Hepatocyte (in vitro differentiated cells): ENCODE results near the gene MX2. TPM values are rescaled to one million over a fixed set of nuclear protein-coding genes. Genes with fewer than 3 reads are reported as not detected.

Experiments used
- DNase-seq: peaks from one replicate; pipeline ENCODE4 v3.0.0-alpha.2; 2016; ENCODE audit warnings: low spot score
- H2AFZ ChIP-seq: fragments of 200-600 bp; sonication (generic); 2 replicates; pipeline ENCODE4 v1.6.0; 2016; ENCODE audit warnings: antibody characterized with exemption, mild to moderate bottlenecking
- H3K27ac ChIP-seq: fragments of 200-600 bp; sonication (generic); 2 replicates; pipeline ENCODE4 v1.5.1; 2016; ENCODE audit warnings: mild to moderate bottlenecking
- H3K27me3 ChIP-seq: fragments of 200-600 bp; sonication (generic); 2 replicates; pipeline ENCODE4 v1.6.1; 2016
- H3K36me3 ChIP-seq: fragments of 200-600 bp; sonication (generic); replicated peaks from 2 replicates; pipeline ENCODE4 v1.5.1; 2016; ENCODE audit warnings: low read depth; ENCODE audit not compliant: insufficient read depth
- H3K4me1 ChIP-seq: fragments of 200-600 bp; sonication (generic); 2 replicates; pipeline ENCODE4 v1.5.1; 2016; ENCODE audit warnings: mild to moderate bottlenecking, moderate library complexity; ENCODE audit not compliant: insufficient read depth
- H3K4me2 ChIP-seq: fragments of 200-600 bp; sonication (generic); 2 replicates; pipeline ENCODE4 v1.6.0; 2016
- H3K4me3 ChIP-seq: fragments of 200-600 bp; sonication (generic); 2 replicates; pipeline ENCODE4 v1.5.1; 2016; ENCODE audit warnings: mild to moderate bottlenecking
- H3K79me2 ChIP-seq: fragments of 200-600 bp; sonication (generic); 2 replicates; pipeline ENCODE4 v1.6.0; 2017; ENCODE audit warnings: mild to moderate bottlenecking
- H3K9me2 ChIP-seq: fragments of 200-600 bp; sonication (generic); replicated peaks from 2 replicates; pipeline ENCODE4 v1.6.0; 2017; ENCODE audit warnings: mild to moderate bottlenecking; ENCODE audit not compliant: insufficient read depth
- H3K9me3 ChIP-seq: fragments of 200-600 bp; sonication (generic); 2 replicates; pipeline ENCODE4 v1.5.1; 2016; ENCODE audit warnings: low read depth, mild to moderate bottlenecking
- H4K20me1 ChIP-seq: fragments of 200-600 bp; sonication (generic); 2 replicates; pipeline ENCODE4 v1.6.0; 2016; ENCODE audit warnings: mild to moderate bottlenecking; ENCODE audit not compliant: insufficient read depth, poor library complexity, severe bottlenecking
- EZH2 ChIP-seq: fragments of 200-600 bp; sonication (generic); IDR thresholded peaks from 2 replicates; pipeline ENCODE4 v1.6.1; 2016; ENCODE audit warnings: antibody characterized with exemption, mild to moderate bottlenecking, borderline replicate concordance
- EZH2phosphoT487 ChIP-seq: fragments of 200-600 bp; sonication (generic); IDR thresholded peaks from one replicate; pipeline ENCODE4 v1.6.1; 2018; ENCODE audit warnings: antibody characterized with exemption, mild to moderate bottlenecking, low read depth, moderate library complexity; ENCODE audit not compliant: unreplicated experiment, severe bottlenecking
- WGBS: methylation state at CpG from one replicate; pipeline ENCODE4 v1.1.6; 2016; ENCODE audit warnings: low lambda C conversion rate; ENCODE audit errors: missing lambda C conversion rate; 5-methylcytosine and 5-hydroxymethylcytosine counted together
- polyA plus RNA-seq: library from polyadenylated mRNA; unstranded; fragments of >200 nt; fragmentation: Nextera tagmentation; extraction: Ambion mirVana; gene quantifications from 2 replicates; pipeline ENCODE4 v1.2.1, GENCODE V29; 2016
- total RNA-seq: library from RNA; depleted of rRNA; stranded (reverse); fragments of >200 nt; gene quantifications from 2 replicates; pipeline ENCODE4 v1.2.3, GENCODE V29; 2014
- TF ChIP-seq, protein P1 (sequence below): fragments of 200-600 bp; sonication (generic); IDR thresholded peaks from 2 replicates; pipeline ENCODE4 v1.5.1; 2016; ENCODE audit warnings: antibody characterized with exemption, mild to moderate bottlenecking; ENCODE audit not compliant: poor library complexity

The MX2 gene
- total and polyA plus RNA-seq, 2 experiments from 2014 or later = 1.1 to 2.6 TPM

DNA sequence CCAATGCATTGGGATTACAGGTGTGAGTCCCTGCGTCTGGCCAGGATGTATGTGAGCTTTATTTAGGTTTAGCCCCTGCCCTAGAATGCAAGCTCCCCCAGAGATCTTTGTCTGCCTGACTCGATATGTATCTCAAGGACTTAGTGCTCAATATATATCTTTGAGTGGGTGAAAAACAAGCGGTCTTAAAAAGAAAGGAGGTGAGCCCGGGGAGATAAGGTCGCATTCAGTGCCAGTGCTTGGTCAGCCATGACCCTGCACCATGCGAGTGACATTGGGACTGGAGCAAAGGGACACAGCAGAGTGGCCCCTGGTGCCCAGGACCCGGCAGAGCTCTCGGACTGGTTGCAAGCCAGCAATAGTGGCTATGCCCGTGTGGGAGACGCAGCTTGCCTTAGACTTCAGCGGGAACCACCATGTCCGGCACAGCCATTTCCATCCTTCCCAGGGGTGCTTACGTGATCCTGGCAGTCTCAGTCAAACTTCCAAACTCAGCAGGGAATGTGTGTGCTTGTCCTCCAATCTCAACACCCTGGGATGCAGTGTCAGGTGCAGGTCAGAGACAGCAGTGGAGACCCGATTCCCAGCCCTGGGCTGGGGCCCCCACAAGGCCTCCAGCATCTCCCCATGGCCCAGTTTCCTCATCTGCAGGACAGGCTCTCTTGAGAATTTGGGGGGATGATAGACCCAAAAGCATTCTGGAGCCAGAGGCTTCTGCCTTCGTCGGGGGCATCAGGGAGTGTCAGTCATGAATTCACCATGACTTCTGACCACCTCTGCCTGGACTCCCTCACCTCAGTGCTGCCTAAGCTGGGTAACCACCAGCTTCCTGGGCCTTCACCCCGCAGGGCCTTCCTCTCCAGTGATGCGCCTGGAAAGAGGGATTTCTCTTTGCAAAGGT, 1.8 kb downstream of the MX2 start:
- H3K4me3 ChIP-seq = no peak overlapping the region
- no peak overlapping the region for H2AFZ ChIP-seq
- no peak overlapping the region for H3K4me2 ChIP-seq
- H3K36me3 ChIP-seq = no peaks in the 10 kb centered on the region
- TF ChIP-seq EZH2phosphoT487 = no peak
- TF ChIP-seq EZH2 = no peak
- TF ChIP-seq, protein P1, sequence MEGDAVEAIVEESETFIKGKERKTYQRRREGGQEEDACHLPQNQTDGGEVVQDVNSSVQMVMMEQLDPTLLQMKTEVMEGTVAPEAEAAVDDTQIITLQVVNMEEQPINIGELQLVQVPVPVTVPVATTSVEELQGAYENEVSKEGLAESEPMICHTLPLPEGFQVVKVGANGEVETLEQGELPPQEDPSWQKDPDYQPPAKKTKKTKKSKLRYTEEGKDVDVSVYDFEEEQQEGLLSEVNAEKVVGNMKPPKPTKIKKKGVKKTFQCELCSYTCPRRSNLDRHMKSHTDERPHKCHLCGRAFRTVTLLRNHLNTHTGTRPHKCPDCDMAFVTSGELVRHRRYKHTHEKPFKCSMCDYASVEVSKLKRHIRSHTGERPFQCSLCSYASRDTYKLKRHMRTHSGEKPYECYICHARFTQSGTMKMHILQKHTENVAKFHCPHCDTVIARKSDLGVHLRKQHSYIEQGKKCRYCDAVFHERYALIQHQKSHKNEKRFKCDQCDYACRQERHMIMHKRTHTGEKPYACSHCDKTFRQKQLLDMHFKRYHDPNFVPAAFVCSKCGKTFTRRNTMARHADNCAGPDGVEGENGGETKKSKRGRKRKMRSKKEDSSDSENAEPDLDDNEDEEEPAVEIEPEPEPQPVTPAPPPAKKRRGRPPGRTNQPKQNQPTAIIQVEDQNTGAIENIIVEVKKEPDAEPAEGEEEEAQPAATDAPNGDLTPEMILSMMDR = no peak
- no peaks in the 10 kb centered on the region for H3K9me3 ChIP-seq
- no peaks in the 10 kb centered on the region for H4K20me1 ChIP-seq
- 94% methylated on average over 18 of the region's 18 CpGs for whole genome bisulfite sequencing
- no peaks in the 10 kb centered on the region for H3K27me3 ChIP-seq
- H3K79me2 ChIP-seq = no peaks in the 10 kb centered on the region
- no peaks in the 10 kb centered on the region for H3K9me2 ChIP-seq
- H3K4me1 ChIP-seq = peaks cover 18% of the 10 kb centered on the region
- H3K27ac ChIP-seq = no peak overlapping the region
- no peak for DNase-seq

DNA sequence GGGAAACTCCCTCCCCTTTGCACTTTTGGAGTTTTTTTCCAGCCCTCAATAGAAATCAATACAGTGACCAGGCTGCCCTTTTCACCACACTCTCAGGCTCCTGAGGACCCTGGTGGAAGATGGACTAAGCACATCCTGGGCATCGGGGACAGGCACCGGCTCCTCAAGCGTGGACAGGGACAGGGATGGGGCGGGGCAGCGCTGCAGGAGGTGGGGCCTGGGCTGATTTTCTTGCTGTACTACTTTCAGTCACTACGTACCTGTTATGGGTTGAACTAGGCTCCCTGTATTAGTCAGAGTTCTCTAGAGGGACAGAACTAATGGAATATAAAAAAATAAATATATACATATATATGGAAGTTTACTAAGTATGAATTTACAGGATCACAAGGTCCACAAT, 2.5 kb downstream of the MX2 start:
- DNase-seq = no peak
- Histone ChIP-seq H3K36me3 (no peaks in the 10 kb centered on the region), H3K4me2 (no peak overlapping the region), H3K4me1 (peaks cover 22% of the 10 kb centered on the region), H3K9me2 (no peaks in the 10 kb centered on the region), H3K4me3 (no peak overlapping the region), H3K79me2 (no peaks in the 10 kb centered on the region), H4K20me1 (no peaks in the 10 kb centered on the region), H3K9me3 (no peaks in the 10 kb centered on the region), H2AFZ (no peak overlapping the region), H3K27ac (no peak overlapping the region), H3K27me3 (no peaks in the 10 kb centered on the region)
- TF ChIP-seq EZH2phosphoT487 = no peak
- TF ChIP-seq, protein P1 = no peak
- TF ChIP-seq EZH2 = no peak
- 86% methylated on average over 6 of the region's 6 CpGs for WGBS

DNA sequence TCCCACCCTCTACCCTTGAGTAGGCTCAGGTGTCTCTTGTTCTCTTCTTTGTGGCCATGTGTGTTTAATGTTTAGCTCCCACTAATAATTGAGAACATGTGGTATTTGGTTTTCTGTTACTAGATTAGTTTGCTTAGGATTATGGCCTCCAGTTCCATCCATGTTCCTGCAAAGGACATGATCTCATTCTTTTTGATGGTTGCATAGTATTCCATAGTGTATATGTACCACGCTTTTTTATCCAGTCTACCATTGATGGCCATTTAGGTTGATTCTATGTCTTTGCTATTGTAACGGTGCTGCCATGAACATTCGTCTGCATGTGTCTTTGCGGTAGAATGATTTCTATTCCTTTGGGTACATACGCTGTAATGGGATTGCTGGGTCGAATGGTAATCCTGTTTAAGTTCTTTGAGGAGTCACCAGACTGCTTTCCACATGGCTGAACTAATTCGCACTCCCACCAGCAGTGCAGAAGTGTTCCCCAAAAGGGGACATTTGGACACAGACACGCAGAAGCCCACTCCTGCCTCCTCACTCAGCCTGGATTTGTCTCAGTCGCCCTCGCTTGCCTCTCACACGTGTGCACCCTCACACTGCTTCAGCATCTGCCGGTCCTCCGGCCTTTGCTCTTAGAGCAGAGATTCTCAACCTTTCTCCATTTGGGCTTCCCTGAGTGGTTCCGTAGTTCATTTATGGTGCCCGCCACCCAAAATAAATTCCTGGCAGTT, 3.7 kb downstream of the MX2 start:
- no peak overlapping the region for H3K4me3 ChIP-seq
- no peaks in the 10 kb centered on the region for H3K36me3 ChIP-seq
- DNase-seq = no peak
- no peak overlapping the region for H3K27ac ChIP-seq
- peaks cover 26% of the 10 kb centered on the region for H3K4me1 ChIP-seq
- 97% methylated on average over 15 of the region's 15 CpGs for WGBS
- no peaks in the 10 kb centered on the region for H3K9me3 ChIP-seq
- H3K4me2 ChIP-seq = no peak overlapping the region
- no peaks in the 10 kb centered on the region for H3K9me2 ChIP-seq
- H4K20me1 ChIP-seq = no peaks in the 10 kb centered on the region
- no peaks in the 10 kb centered on the region for H3K79me2 ChIP-seq
- H2AFZ ChIP-seq = no peak overlapping the region
- no peaks in the 10 kb centered on the region for H3K27me3 ChIP-seq
- TF ChIP-seq EZH2 (no peak), EZH2phosphoT487 (no peak)
- TF ChIP-seq, protein P1 = no peak
